GM19372 (cell line): ENCODE measurements around the gene ZCCHC12.

Experiments used
- ATAC-seq: cut with Tn5 transposase; IDR thresholded peaks from one replicate; pipeline ENCODE4 v1.9.1; 2021; ENCODE audit warnings: mild to moderate bottlenecking, low read depth, moderate library complexity; ENCODE audit not compliant: unreplicated experiment

The ZCCHC12 gene

DNA sequence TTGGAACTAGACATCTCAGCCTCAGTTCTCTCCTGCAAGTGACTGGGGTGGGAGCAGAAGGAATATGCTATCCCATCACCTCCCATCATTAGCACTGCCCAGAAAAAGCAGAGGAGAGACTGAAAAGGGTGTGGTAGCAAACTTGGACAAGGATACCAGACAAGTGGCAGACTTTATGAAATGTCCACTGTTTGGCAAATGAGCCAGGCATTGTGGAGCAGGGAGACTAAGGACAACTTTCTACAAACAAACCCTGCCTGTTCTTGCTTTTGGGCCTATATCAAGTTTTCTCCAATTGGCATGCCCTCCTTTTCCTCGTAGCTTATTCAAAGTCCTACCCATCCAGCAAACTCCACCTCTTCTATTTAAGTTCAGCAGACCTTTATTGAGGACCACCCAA is 41.6 kb downstream of the ZCCHC12 start:
- no peak for ATAC-seq

- ATAC-seq, result no peak
Measured at GRCh38 chrX:118867251-118867650, 43.6 kb downstream of the ZCCHC12 start.

GRCh38 chrX:118872102-118872566 is 48.5 kb downstream of the ZCCHC12 start:
- no peak for ATAC-seq
